ENCODE results near the gene SYNJ1. TPM values are rescaled to one million over a fixed set of nuclear protein-coding genes. Genes with fewer than 3 reads are reported as not detected.
"Not testable (repeated sequence)": the region's sequence is repeated elsewhere in the genome, so short reads cannot be mapped to it uniquely, and the experiment has no call there.

The SYNJ1 gene
- polyA plus RNA-seq, 3 donors: 2.1 to 5.2 (median 3.9) TPM

- H3K27ac ChIP-seq (ENCODE audit: low read depth, low read length): no peak overlapping the region
- WGBS, 3 donors: 90 to 95% (median 94%) methylated on average over 4 of the region's 4 CpGs
Observed at GRCh38 chr21:32710069-32710784, 17.6 kb downstream of the SYNJ1 start.

- H3K27ac ChIP-seq (ENCODE audit: low read depth, low read length): no peak overlapping the region
- 61 to 68% (median 67%) methylated on average over 6 of the region's 6 CpGs for WGBS, 3 donors
Observed at GRCh38 chr21:32708069-32708468, 19.7 kb downstream of the SYNJ1 start.

- no peak overlapping the region for H3K27ac ChIP-seq (ENCODE audit: low read depth, low read length)
- 95 to 97% (median 96%) methylated on average over 4 of the region's 4 CpGs for WGBS, 3 donors
Observed at GRCh38 chr21:32705901-32706300, 21.9 kb downstream of the SYNJ1 start.

- H3K27ac ChIP-seq (ENCODE audit: low read depth, low read length): no peak overlapping the region
- 97 to 100% (median 98%) methylated on average over 1 of the region's 1 CpG for WGBS, 3 donors
Observed at GRCh38 chr21:32705139-32705538, 22.7 kb downstream of the SYNJ1 start.

- WGBS, 3 donors: 22 to 28% (median 25%) methylated on average over 4 of the region's 4 CpGs
- no peak overlapping the region for H3K27ac ChIP-seq (ENCODE audit: low read depth, low read length)
Observed at GRCh38 chr21:32702702-32703101, 25.1 kb downstream of the SYNJ1 start.

GRCh38 chr21:32698971-32699693, 28.7 kb downstream of the SYNJ1 start:
- no peak overlapping the region for H3K27ac ChIP-seq (ENCODE audit: low read depth, low read length)
- 77 to 81% (median 79%) methylated on average over 8 of the region's 8 CpGs for WGBS, 3 donors

GRCh38 chr21:32698286-32698685, 29.5 kb downstream of the SYNJ1 start:
- WGBS, 3 donors: 60 to 96% (median 88%) methylated on average over 2 of the region's 2 CpGs
- no peak overlapping the region for H3K27ac ChIP-seq (ENCODE audit: low read depth, low read length)

- H3K27ac ChIP-seq (ENCODE audit: low read depth, low read length): not testable (repeated sequence)
- 95 to 98% (median 98%) methylated on average over 7 of the region's 7 CpGs for WGBS, 3 donors
Observed at GRCh38 chr21:32695482-32695881, 32.3 kb downstream of the SYNJ1 start.

GRCh38 chr21:32693581-32693980, 34.2 kb downstream of the SYNJ1 start:
- no peak overlapping the region for H3K27ac ChIP-seq (ENCODE audit: low read depth, low read length)

GRCh38 chr21:32690085-32690484, 37.7 kb downstream of the SYNJ1 start:
- 29 to 74% (median 64%) methylated on average over 3 of the region's 3 CpGs for WGBS, 3 donors
- H3K27ac ChIP-seq (ENCODE audit: low read depth, low read length): no peak overlapping the region

- 82 to 84% (median 83%) methylated on average over 4 of the region's 4 CpGs for WGBS, 3 donors
- no peak overlapping the region for H3K27ac ChIP-seq (ENCODE audit: low read depth, low read length)
Observed at GRCh38 chr21:32687643-32688345, 40.0 kb downstream of the SYNJ1 start.

- WGBS, 3 donors: 15 to 41% (median 40%) methylated on average over 3 of the region's 3 CpGs
- no peak overlapping the region for H3K27ac ChIP-seq (ENCODE audit: low read depth, low read length)
Observed at GRCh38 chr21:32682696-32683474, 44.9 kb downstream of the SYNJ1 start.

GRCh38 chr21:32674731-32675130, 53.1 kb downstream of the SYNJ1 start:
- no peak overlapping the region for H3K27ac ChIP-seq (ENCODE audit: low read depth, low read length)
- WGBS, 3 donors: 92 to 97% (median 94%) methylated on average over 2 of the region's 2 CpGs

- 100% methylated on average over 1 of the region's 1 CpG for WGBS, 3 donors
- no peak overlapping the region for H3K27ac ChIP-seq (ENCODE audit: low read depth, low read length)
Observed at GRCh38 chr21:32674038-32674437, 53.8 kb downstream of the SYNJ1 start.

- WGBS, 3 donors: 86 to 95% (median 90%) methylated on average over 1 of the region's 1 CpG
- no peak overlapping the region for H3K27ac ChIP-seq (ENCODE audit: low read depth, low read length)
Observed at GRCh38 chr21:32666258-32666657, 61.6 kb downstream of the SYNJ1 start.

- 98 to 100% (median 98%) methylated on average over 2 of the region's 2 CpGs for WGBS, 3 donors
- not testable (repeated sequence) for H3K27ac ChIP-seq (ENCODE audit: low read depth, low read length)
Observed at GRCh38 chr21:32664095-32664494, 63.7 kb downstream of the SYNJ1 start.

GRCh38 chr21:32661981-32662380, 65.8 kb downstream of the SYNJ1 start:
- 89 to 94% (median 92%) methylated on average over 10 of the region's 10 CpGs for WGBS, 3 donors
- H3K27ac ChIP-seq (ENCODE audit: low read depth, low read length): not testable (repeated sequence)

- not testable (repeated sequence) for H3K27ac ChIP-seq (ENCODE audit: low read depth, low read length)
- 89 to 96% (median 95%) methylated on average over 13 of the region's 13 CpGs for WGBS, 3 donors
Observed at GRCh38 chr21:32661026-32661782, 66.6 kb downstream of the SYNJ1 start.
